SKM-1 (cell line): ENCODE results near the gene MBP.

Source experiments
- DNase-seq: peaks from one replicate; lab custom pipeline; 2025; ENCODE audit not compliant: unreplicated experiment; lab: John Stamatoyannopoulos, UW

The MBP gene

DNA sequence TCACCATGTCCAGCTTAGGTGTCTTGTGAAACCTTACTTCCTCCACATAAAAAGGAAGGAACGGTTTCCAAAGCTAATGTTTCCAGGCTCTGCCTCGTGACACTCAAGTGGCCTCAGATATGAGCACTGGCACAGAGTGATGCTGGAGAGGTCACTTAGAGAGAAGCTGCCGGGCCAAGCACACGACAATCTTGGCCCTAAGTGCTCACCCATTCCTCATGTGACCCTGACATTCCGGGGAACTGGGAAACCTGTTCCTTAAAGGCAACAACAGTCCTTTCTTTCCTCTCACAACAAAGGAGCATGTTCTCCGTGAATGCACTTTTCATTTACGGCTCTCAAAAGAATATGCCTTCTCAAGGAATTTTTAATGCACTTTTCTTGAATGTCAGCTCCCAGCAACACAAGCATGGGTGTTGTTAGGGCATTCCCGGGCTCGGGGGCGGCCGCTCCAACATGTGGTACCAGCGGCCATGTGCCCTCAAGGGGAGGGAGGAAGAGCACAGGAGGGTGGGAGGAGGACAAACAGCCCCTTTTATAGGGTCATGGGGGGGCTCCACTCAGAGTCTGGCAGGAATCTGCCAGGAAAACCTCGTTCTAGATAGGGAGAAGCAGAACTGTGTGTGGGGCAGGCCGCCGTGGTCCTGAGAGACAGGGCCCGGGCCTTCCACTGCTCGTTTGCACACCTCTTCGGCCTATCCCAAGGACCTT is 118.6 kb downstream of the MBP start:
- no peak for DNase-seq

DNA sequence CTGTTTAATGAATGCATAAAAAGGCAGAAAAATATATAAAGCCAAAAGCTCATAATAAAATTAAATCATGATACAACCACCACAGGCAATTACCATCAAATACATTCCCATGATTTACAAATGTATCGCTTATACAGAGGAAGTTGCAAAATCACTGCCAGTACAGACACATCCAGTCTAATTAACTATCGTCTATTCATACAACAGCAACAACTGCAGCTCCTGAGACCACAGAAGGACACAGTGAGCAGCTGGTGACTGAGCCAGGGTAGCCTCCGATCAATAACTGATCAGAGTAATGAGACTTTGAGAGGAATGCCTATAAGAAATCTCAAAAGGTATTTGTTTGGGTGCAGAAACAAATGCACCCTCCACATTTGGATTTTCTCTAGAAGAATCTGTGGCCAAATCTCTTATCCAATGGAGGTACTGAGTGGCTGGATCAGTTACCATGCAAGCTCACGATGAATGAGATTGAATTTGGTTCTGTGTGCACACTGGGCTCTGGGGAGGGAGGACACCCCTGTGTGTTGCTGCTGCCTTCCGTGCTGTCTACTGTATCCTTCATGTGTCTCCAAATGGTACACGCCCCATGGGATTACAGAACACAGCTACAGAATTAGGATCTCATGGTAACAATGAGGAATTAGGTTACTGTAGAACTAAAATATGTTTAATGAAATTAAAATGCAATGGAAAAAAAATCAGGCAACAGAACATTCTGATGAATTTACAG is 119.6 kb downstream of the MBP start:
- no peak for DNase-seq

DNA sequence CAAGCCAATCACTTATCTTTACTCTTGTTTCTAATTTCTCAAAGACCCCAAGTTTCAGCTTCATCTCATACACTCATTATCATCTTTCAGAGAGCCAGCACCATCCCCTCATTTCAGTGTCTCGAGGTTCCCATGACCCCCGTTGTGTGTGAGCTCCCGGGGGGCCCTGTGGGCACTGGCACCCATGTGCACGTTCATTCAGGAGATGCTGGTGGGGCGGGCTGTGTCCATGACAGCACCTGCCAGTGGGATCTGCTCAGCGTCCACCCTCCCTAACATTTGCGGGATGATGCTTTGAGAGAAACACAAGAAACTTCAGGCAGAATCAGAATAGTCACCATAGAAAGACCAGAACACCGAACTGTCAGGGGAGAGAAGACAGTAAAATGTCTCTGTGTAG is 120.5 kb downstream of the MBP start:
- no peak for DNase-seq

DNA sequence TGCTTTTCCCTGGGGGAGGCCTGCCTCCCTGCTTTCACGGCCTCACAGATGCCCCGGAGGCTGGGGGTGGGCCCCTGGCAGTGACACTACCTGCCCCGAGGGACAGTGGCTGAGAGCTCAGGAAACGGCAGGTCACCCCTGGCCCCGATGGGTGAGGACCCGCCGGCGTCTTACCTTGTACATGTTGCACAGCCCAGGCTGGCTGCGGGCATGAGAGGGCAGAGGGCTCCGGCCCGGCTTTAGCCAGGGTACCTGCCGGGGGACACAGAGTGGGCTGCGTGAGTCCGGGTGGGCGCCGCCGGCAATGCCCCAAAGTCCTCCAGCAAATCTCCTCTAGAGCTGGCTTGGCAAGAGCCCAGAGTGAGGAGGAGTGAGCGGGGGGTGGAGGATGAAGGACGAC is 122.9 kb downstream of the MBP start:
- no peak for DNase-seq

DNA sequence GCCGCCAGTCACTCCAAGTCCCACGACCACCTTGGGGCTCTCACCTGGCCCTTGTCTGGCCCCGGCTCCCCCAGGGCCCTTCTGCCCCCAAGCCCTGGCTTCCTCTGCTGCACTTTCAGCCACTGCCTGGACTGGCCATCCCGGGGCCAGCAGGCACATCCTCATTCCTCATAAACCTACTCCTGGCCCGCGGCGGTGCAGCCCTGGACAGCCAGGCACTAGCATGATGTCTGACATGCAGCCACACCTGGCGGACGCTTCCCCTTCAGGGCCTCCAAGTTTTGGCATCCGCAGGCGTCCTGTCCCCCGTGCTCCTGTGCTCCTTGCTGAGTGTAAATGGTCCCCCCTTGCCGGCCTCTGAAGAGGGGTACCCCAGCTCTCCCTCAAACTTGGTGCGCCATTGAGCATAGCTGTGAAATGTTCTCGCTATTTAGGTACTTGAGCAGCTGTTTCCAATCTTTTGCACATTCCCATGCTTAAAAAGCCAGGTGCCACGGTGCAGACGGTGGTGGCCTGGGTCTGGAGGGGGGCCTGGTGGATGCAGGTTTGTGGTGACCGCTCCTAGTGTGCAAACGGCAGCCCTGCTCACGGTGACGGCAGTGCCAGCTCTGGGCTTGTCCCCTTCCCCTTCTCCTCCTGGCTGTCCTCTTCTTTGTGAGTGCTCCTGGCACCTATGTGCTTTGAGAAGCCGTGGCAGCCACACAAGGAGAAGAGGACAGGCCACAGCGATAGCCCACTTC is 123.8 kb downstream of the MBP start:
- DNase-seq: no peak

DNA sequence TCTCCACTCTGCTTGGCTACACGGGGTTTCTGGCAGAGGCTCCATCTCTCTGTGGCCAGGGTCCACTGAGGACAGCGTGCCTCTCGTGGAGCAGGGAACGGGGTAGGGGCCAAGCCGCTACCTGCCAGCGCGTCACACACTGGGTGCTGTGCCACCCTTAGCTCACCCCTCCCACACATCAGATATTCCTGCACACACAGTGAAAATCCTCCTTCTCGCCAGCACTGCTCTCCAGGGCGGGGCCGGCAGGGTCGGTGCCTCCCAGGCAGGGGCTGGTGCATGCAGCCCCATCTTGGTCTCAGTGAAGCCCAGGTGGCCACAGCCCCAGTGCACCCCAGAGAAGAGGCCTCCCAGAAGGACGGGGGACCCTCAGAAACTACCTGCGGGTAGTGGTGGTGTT is 124.6 kb downstream of the MBP start:
- no peak for DNase-seq

DNA sequence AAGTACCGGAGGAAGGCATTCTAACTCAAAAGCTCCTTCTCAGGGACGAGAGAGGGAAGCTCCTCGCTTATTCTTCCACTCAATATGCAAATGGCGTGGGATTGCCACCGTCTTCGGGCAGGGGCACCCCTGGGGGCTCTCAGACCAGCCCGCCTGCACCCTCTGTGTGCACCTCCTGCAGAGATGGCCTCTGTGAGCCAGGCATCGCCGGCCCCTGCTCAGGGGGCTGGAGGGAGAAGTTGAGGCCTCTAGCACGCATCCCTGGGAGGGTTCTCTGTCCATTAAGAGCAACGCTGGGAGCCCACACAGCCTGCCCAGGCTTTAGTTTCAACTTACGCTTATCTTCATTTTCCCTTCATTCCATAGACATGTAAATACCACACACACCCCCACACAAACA is 125.3 kb downstream of the MBP start:
- DNase-seq: no peak

DNA sequence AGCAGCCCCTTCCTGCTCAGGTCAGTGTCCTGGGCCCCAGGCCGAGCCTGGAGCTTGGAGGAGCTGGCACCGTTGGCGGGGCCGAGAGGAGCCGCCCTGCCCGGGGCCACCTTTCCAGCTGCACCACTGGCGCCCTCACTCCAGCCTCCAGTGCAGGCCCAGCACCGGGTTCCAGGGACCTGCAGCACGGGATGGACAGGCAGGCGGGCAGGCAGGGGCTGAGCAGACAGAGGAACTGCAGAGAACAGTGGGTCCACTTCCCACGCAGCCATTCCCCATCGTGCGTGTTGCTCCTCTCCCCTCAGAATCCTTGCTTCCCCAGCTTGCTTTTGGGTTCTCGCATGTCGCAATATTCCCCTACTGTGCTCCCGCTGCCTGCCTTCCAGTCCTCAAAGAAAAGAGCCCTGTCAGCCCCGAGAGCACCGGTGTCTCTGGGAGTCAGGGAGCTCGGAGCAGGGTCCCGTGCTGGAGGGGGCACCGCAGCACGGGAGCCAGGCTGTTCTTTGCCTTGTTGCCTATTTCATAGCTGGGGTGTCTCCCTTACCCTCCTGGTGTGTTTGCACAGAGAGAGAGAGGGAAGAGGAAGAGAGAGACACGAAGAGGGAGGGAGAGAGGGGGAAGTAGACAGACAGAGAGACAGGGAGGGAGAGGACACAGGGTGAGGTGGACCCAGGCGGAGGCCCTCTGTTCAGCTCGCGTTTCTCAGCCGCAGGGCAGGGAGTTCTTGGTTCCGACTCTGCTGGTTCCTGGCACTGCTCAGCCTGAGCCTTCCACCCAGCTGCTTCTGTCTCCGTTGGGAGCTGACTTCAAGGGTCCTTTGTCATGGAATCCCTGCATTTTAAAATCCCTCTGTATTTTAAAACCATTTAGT is 126.0 kb downstream of the MBP start:
- DNase-seq: peak; percentile 67

DNA sequence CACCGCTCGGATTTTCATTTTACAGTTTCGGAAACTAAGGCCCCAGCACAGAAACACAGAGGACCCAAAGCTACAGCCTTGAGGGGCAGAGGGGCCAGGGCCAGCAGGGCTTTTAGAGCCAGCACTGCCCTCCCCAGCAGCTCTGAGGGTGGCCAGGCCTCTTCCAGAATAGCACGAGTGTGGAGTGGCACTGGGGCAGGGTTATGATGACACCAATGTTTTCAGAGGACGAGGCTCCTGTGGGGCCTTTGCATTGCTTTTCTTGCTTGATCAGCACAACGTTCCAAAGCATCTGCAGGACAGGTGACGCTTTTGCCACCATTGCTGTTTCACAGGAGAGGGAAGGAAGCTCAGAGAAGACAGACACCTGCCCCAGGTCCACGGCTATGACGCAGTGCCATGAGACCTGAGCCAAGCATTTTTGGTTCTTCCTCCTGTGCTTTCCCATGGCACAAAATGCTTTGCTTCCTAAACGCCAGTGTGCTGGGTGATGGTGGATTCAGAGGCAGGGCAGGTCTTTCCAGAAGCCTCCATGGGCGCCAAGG is 126.9 kb downstream of the MBP start:
- no peak for DNase-seq

DNA sequence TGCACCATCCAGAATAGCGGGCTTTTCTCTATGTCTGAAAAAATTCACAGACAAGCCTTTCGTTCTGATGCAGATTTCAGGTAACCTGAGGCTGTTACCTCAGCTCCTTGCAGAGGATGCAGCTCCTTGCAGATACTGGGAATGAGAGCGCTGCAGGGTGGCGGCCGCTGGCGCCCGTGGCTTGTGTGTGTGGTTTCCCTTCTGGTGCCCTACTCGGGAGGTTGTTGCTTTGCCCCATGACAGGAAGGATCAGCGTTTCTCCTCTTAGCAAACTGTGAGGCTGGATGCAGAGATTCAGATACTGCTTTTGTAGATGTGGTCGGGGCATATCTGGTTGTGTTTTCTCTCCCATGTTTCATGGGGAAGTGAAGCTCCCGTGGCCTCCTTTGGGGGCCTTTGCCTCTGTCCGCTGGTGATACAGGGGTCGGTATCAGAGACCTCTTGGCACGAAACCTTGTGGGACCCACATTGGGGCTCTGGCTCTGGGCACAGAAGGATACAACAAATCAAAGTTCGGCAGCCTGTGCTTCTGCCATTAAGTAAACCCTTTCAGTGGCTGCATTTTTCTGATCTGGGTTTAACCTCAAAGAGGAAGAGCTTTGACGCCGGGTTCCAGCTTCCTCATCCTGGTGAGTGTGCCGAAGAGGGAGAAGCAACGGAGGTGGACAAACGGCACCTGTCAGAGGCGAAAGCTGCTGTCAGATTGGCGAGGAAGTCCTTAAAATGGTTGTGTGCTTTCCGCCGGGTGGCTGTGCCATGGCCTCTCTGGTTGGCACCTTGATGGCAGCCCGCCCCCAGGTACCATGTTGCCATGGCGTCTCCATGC is 127.8 kb downstream of the MBP start:
- DNase-seq: peak; percentile 87

DNA sequence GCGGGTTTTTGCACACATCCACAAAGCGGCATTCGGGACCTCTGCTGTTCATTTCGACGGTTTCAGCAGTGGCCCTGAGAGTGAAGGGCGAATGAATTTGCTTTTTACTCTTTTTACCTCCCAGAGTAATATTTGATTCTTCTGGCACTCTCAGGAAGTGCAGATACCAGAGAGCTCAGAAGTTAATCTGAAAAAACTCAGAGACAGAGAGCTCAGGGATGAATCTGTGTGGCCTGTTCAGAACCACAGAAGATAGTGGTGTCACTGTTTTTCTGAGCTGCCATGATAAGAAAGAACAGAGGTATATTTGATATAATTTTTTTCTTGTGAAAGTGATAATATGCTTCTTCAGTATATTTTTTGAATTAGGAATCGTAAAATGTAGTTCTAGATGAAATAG is 129.3 kb downstream of the MBP start:
- no peak for DNase-seq

DNA sequence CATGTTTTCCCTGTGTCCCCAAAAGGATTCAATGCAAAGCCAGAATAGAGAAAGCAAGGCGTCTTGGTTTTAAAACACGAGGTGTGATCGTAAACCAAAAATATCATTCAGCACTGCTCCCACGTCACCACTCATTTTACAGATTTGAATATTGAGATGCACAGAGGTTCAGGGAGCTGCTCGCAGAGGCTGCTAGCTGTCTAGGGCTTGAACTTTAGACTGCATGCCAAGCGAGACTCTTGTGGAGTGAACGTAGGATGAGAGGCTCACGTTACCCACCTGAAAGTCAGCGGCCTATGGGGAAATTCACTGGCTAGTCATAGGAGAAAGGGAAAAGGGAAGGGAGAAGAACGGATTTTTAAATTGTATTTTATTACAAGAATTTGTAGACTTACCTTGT is 130.1 kb downstream of the MBP start:
- DNase-seq: no peak

DNA sequence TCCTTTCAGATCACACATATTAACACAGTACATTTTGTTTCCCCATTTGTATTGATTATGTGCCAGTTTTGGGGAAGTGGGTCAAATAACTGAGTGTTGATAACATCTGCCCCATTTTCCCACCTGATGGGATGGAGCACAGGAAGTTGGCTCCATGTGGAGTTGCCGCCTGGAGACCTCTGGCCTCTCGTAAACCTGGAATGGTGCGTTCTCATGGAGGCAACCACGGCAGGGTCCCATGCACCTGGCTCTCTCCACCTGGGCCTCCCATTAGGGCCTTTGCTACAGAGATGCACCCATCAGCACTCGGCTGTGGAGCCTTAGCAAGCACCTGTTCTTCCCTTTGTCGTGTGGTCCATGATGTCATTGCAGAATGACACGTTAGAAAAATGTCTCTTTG is 130.6 kb downstream of the MBP start:
- DNase-seq: no peak

DNA sequence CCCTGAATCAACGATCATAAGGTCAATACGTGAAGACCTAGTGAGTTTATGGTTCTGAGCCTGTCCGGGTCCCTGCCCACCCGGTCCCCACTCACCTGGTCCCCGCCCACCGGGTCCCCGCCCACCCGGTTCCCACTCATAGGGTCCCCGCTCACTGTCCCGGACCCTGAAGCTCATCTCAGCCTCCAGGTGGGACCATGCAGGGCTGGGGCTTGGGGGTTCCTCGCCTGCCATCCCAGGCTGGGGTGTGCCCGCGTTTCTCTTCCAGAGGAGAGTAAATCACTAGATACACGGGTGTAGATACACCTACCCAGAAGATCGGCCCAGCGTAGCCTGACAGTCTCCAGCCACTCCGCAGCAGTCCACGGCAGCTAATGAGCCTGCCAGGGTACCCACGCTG is 131.5 kb downstream of the MBP start:
- DNase-seq: no peak

DNA sequence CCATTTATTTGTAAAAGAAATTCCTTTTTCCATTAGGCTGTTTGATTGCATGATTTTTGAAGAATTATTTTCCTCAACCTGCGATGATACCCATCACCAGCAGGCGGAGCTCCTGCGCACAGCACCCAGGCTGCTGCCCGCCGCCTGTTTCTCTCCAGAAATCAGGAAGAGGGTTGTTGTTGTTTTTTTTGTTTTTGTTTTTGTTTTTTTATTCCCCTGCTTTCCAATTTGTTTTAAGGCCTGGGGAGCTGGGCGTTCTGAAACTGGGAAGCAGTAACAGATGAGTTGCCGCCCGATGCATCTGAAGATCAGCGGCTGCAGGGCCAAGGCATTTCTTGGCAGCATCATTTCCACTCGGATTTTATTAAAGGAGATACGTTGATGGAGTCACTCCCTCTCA is 132.1 kb downstream of the MBP start:
- DNase-seq: no peak

DNA sequence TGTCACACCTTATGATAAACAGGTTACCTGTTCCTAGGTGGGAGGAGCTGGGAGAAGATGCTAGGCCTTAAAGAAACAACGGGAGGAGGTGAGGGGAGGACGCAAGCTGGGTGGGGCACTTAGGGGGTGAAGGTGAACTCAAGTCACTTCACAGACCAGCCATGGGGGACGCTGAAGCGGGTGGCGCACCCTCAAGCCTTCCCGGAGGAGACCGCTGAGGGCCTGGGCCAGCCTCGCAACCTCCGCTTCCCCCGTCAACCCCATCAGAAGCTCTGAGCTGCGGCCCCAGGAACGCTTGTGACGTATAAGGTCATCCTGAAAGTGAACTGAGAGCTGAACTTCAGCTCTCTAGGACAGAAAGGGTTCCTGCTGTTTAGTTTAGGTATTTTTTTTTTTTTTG is 133.5 kb downstream of the MBP start:
- DNase-seq: no peak

DNA sequence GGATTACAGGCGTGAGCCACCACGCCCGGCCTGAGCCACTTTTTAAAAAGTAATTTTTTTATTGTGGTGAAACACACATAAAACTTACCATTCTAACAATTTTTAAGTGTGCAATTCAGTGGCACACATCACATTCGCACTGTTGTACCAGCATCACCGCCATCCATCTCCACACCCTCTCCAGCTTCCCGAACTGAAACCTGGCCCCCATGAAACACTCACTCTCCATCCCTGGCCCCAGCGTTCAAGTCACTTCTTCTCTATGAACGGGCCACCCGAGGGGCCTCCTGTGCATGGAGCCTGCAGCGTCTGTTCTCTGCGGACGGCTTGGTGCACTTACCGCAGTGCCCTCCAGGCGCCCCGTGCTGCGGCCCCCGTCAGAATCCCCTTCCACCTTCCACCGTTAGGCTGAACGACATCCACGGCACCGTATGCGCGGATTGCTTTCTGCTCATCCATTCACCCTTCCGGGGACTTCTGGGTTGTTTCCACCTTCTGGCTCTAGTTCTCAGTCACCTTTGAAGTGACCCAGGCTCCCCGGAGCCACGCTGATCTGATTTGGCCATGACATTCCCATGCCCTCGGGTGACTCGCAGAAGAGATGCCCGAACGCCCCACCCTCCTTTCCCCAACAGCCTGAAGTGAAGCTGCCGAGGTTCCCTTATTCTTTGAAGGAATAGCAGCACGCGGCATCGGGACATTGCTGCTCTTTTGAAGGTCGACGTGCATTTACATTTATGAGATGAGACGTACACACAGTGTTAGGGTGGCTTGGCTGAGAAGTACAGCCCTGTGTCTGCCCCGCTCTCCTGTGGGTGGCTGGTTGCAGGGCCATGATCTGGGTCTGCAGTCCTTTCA is 134.4 kb downstream of the MBP start:
- DNase-seq: no peak

DNA sequence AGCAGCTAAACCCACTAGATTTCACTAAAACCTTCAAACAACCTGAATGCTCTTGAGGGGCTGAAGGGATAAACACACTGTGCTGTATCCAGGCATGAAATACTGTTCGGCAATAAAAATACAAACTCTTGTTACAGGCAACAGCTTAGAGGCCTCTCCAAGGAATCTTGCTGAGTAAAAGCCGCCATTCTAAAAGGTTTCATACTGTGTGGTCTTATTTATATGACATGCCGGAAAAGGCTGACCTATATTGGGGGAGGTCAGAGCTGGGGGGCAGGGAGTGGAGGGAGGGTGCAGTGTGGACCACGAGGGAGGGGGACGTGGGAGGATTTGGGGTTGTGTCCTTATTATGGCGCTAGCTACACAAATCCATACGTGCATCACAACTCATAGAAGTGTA is 136.2 kb downstream of the MBP start:
- DNase-seq: no peak

DNA sequence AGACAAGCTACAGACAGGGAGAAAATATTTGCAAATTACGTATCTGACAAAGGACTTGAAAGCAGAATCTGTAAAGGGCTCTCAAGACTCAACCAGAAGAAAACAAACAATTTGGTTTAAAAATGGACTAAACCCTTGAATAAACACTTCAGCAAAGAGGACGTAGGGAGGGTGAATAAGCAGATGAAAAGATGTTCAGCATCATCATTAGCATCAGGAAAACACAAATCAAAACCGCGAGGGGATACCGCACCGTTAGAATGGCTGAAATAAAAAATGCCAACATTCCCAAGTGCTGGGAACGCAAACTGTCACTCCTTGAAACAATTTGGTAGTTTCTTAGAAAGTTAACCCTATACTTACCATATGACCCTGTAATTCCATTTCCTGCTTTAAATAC is 136.7 kb downstream of the MBP start:
- no peak for DNase-seq
